Upper lobe of left lung (tissue), 6 donors: ENCODE data around the gene RNPS1. TPM values are rescaled to one million over a fixed set of nuclear protein-coding genes. Genes with fewer than 3 reads are reported as not detected.

Experiments
- ATAC-seq, 2 donors: fragments of 200-7000 bp; cut with Tn5 transposase; one replicate each; pipeline ENCODE4 v1.9.1; 2022; ENCODE audit warnings: mild to moderate bottlenecking in 2 of 2, moderate library complexity in 2 of 2; ENCODE audit not compliant: low FRiP score in 2 of 2
- DNase-seq, 2 donors: peaks; one replicate each; pipeline ENCODE4 v3.0.0-alpha.2; 2019 to 2020
- H3K27ac ChIP-seq, 4 donors: fragments of 200-600 bp; sonication (generic); one replicate each; pipeline ENCODE4 v1.5.1; 2016 to 2019
- H3K27me3 ChIP-seq, 4 donors: fragments of 200-600 bp; sonication (generic); one replicate each; pipeline ENCODE4 v1.5.1; 2017 to 2019
- H3K36me3 ChIP-seq, 4 donors: fragments of 200-600 bp; sonication (generic); one replicate each; pipeline ENCODE4 v1.5.1; 2016 to 2019
- H3K4me1 ChIP-seq, 4 donors: fragments of 200-600 bp; sonication (generic); one replicate each; pipeline ENCODE4 v1.5.1; 2018 to 2019
- H3K4me3 ChIP-seq, 4 donors: fragments of 200-600 bp; sonication (generic); one replicate each; pipeline ENCODE4 v1.5.1; 2017 to 2019; ENCODE audit warnings: mild to moderate bottlenecking in 2 of 4, moderate library complexity in 1 of 4
- H3K9me3 ChIP-seq, 4 donors: fragments of 200-600 bp; sonication (generic); one replicate each; pipeline ENCODE4 v1.5.1; 2018 to 2019
- CTCF ChIP-seq, 6 experiments: fragments of 450-650 bp in 4 of 6; fragments of 200-600 bp in 2 of 6; sonication (generic) in 2 of 6; IDR thresholded peaks; one replicate each; pipeline ENCODE4 v1.5.1; 2016 to 2019; ENCODE audit warnings: antibody characterized with exemption in 6 of 6
- EP300 ChIP-seq, 4 donors: sonication (generic); formaldehyde crosslinking; IDR thresholded peaks; one replicate each; pipeline ENCODE4 v1.5.1; 2017; ENCODE audit warnings: antibody characterized with exemption in 4 of 4, control low read depth in 2 of 4
- POLR2A ChIP-seq, 4 donors: fragments of 450-650 bp; IDR thresholded peaks; one replicate each; pipeline ENCODE4 v1.5.1; 2016 to 2017; ENCODE audit warnings: antibody characterized with exemption in 4 of 4, mild to moderate bottlenecking in 2 of 4
- POLR2AphosphoS5 ChIP-seq, 2 donors: sonication (generic); formaldehyde crosslinking; IDR thresholded peaks; one replicate each; pipeline ENCODE4 v1.5.1; 2017; ENCODE audit warnings: antibody characterized with exemption in 2 of 2
- WGBS, 2 donors: methylation state at CpG; one replicate each; pipeline ENCODE4 v1.1.5; 2017 to 2018; 5-methylcytosine and 5-hydroxymethylcytosine counted together
- total RNA-seq, 6 donors: library from RNA; depleted of rRNA in 4 of 6; stranded (reverse); fragments of >200 nt in 4 of 6; gene quantifications; one replicate each; pipeline versions ENCODE4 v1.1.0 to v1.2.1, GENCODE V29; 2016 to 2021
- donor health status: DM: no; HTN: no; CAD: no; lungs with moderate emphysema.
- donor health status: DM: no; HTN: yes; CAD: no; lungs with severe emphysema.

The RNPS1 gene
- total RNA-seq, 6 donors from 2014 or later = 92.2 to 142 (median 114) TPM

GRCh38 chr16:2233872-2234812 is 33.8 kb downstream of the RNPS1 start:
- 92 to 95% methylated on average over 12 to 50 of the region's 51 CpGs for WGBS, 2 donors
- peaks cover 12 to 21% (median 19%) of the 10 kb centered on the region in 4 donors for H3K4me1 ChIP-seq
- no peak for TF ChIP-seq POLR2A (IDR thresholded peaks at IDR 0.05)
- no peak for TF ChIP-seq EP300 (IDR thresholded peaks at IDR 0.05)
- TF ChIP-seq CTCF (IDR thresholded peaks at IDR 0.05) = no peak
- no peak for TF ChIP-seq POLR2AphosphoS5 (IDR thresholded peaks at IDR 0.05)
- peaks cover 36 to 68% (median 67%) of the 10 kb centered on the region in 4 donors for H3K36me3 ChIP-seq
- DNase-seq (peak in 1 of 2 donors; percentile 85), ATAC-seq (no peak)
- H3K9me3 ChIP-seq = no peaks in the 10 kb centered on the region
- no peak overlapping the region for H3K27ac ChIP-seq
- H3K27me3 ChIP-seq = peaks cover 0 to 19% (median 10%) of the 10 kb centered on the region in 4 donors
- H3K4me3 ChIP-seq = no peak overlapping the region

GRCh38 chr16:2233046-2233775 is 34.7 kb downstream of the RNPS1 start:
- H3K4me1 ChIP-seq = peaks cover 12 to 21% (median 19%) of the 10 kb centered on the region in 4 donors
- DNase-seq (no peak), ATAC-seq (no peak)
- 87 to 96% methylated on average over 7 to 27 of the region's 28 CpGs for WGBS, 2 donors
- H3K27me3 ChIP-seq = peaks cover 0 to 19% (median 10%) of the 10 kb centered on the region in 4 donors
- H3K4me3 ChIP-seq = no peak overlapping the region
- TF ChIP-seq EP300 (IDR thresholded peaks at IDR 0.05) = no peak
- TF ChIP-seq POLR2A (IDR thresholded peaks at IDR 0.05) = no peak
- no peak for TF ChIP-seq POLR2AphosphoS5 (IDR thresholded peaks at IDR 0.05)
- no peak for TF ChIP-seq CTCF (IDR thresholded peaks at IDR 0.05)
- H3K9me3 ChIP-seq = no peaks in the 10 kb centered on the region
- H3K27ac ChIP-seq = no peak overlapping the region
- peaks cover 41 to 78% (median 75%) of the 10 kb centered on the region in 4 donors for H3K36me3 ChIP-seq

- ATAC-seq = no peak
- TF ChIP-seq POLR2AphosphoS5 (IDR thresholded peaks at IDR 0.05) = no peak
- TF ChIP-seq CTCF (IDR thresholded peaks at IDR 0.05) = no peak
- TF ChIP-seq EP300 (IDR thresholded peaks at IDR 0.05) = no peak
- no peak for TF ChIP-seq POLR2A (IDR thresholded peaks at IDR 0.05)
- H3K27ac ChIP-seq = no peak overlapping the region
- peaks cover 11 to 16% (median 13%) of the 10 kb centered on the region in 4 donors for H3K4me1 ChIP-seq
- 89 to 93% methylated on average over 29 to 37 of the region's 41 CpGs for WGBS, 2 donors
- peak in 1 of 2 donors; percentile 65 for DNase-seq
- H3K4me3 ChIP-seq = no peak overlapping the region
- H3K9me3 ChIP-seq = no peaks in the 10 kb centered on the region
- H3K36me3 ChIP-seq = peaks cover 41 to 83% (median 77%) of the 10 kb centered on the region in 4 donors
- H3K27me3 ChIP-seq = peaks cover 0 to 13% (median 9%) of the 10 kb centered on the region in 4 donors
Observed at GRCh38 chr16:2232094-2232990, 35.6 kb downstream of the RNPS1 start.
